Uterus (tissue), 4 donors: Measurements from ENCODE around the gene KANTR. TPM values are rescaled to one million over a fixed set of nuclear protein-coding genes. Genes with fewer than 3 reads are reported as not detected.

Experiments used
- DNase-seq, 2 donors: peaks; one replicate each; pipeline ENCODE4 v3.0.0-alpha.2; 2019 to 2020
- H3K27ac ChIP-seq, 2 donors: fragments of 200-600 bp; sonication (generic); 1 replicate in 1 of 2; 2 replicates in 1 of 2; pipeline ENCODE4 v1.5.1; 2016 to 2018
- H3K27me3 ChIP-seq, 2 donors: fragments of 200-600 bp; sonication (generic); one replicate each; pipeline ENCODE4 v1.5.1; 2018 to 2019; ENCODE audit warnings: control low read depth in 1 of 2
- H3K36me3 ChIP-seq, 2 donors: fragments of 200-600 bp; sonication (generic); one replicate each; pipeline ENCODE4 v1.5.1; 2019; ENCODE audit warnings: control low read depth in 1 of 2
- H3K4me1 ChIP-seq, 2 donors: fragments of 200-600 bp; sonication (generic); one replicate each; pipeline ENCODE4 v1.5.1; 2018 to 2019; ENCODE audit warnings: control low read depth in 1 of 2
- H3K4me3 ChIP-seq, 2 donors: fragments of 200-600 bp; sonication (generic); 1 replicate in 1 of 2; 2 replicates in 1 of 2; pipeline ENCODE4 v1.5.1; 2018 to 2019; ENCODE audit warnings: mild to moderate bottlenecking in 1 of 2
- H3K9me3 ChIP-seq, 2 donors: fragments of 200-600 bp; sonication (generic); one replicate each; pipeline ENCODE4 v1.5.1; 2019; ENCODE audit warnings: control low read depth in 1 of 2
- POLR2A ChIP-seq, 2 donors: fragments of 450-650 bp; IDR thresholded peaks; one replicate each; pipeline ENCODE4 v1.6.1; 2016; ENCODE audit warnings: antibody characterized with exemption in 2 of 2, mild to moderate bottlenecking in 1 of 2, moderate library complexity in 1 of 2
- intact Hi-C: fragments of 100-400 bp; cut with DNase I; formaldehyde crosslinking; loops from one replicate; pipeline ENCODE4 v1.15.1; 2023; ENCODE audit warnings: low total_unique reads
- total RNA-seq, 4 donors: library from RNA; depleted of rRNA in 3 of 4; stranded (reverse); fragments of >200 nt in 3 of 4; gene quantifications; one replicate each; pipeline versions ENCODE4 v1.1.0 to v1.2.4, GENCODE V29; 2014 to 2023
- TF ChIP-seq, protein P1 (sequence below), 4 experiments: fragments of 200-600 bp in 2 of 4; fragments of 450-650 bp in 2 of 4; sonication (generic) in 2 of 4; IDR thresholded peaks; one replicate each; pipeline ENCODE4 v1.5.1; 2016 to 2019; ENCODE audit warnings: antibody characterized with exemption in 4 of 4, mild to moderate bottlenecking in 2 of 4, moderate library complexity in 1 of 4
- donor health status: DM: yes; HTN: yes; CAD: no.

Gene KANTR
- total RNA-seq, 4 donors from 2014 or later = 22.6 to 71.7 (median 33.6) TPM

DNA sequence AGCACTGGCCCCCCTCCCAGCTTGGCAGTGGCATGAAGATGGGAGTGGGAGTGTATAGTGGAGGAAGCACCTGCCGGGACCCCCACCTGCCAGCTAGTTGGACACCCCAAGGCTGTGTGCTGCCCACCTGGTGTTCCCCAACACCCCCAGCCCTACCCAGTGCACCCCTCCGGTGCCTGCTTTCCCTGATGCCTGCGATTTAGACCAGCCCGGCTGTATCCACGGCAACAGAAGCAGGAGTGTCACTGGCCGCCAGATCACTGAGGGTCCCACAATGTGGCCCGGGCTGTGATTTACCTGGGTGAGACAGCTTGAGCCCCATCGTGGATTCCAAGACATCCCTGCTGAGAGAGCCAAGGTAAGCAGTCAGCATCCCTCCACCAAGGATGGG is 44.8 kb upstream of the KANTR start:
- Histone ChIP-seq H3K27ac (peak overlapping the region; percentile 51 to 54), H3K9me3 (no peaks in the 10 kb centered on the region), H3K36me3 (no peaks in the 10 kb centered on the region), H3K4me3 (peak overlapping the region; percentile 44 to 46), H3K27me3 (no peaks in the 10 kb centered on the region), H3K4me1 (no peaks in the 10 kb centered on the region)
- DNase-seq = no peak
- TF ChIP-seq POLR2A (IDR thresholded peaks at IDR 0.05) = no peak
- TF ChIP-seq, protein P1, sequence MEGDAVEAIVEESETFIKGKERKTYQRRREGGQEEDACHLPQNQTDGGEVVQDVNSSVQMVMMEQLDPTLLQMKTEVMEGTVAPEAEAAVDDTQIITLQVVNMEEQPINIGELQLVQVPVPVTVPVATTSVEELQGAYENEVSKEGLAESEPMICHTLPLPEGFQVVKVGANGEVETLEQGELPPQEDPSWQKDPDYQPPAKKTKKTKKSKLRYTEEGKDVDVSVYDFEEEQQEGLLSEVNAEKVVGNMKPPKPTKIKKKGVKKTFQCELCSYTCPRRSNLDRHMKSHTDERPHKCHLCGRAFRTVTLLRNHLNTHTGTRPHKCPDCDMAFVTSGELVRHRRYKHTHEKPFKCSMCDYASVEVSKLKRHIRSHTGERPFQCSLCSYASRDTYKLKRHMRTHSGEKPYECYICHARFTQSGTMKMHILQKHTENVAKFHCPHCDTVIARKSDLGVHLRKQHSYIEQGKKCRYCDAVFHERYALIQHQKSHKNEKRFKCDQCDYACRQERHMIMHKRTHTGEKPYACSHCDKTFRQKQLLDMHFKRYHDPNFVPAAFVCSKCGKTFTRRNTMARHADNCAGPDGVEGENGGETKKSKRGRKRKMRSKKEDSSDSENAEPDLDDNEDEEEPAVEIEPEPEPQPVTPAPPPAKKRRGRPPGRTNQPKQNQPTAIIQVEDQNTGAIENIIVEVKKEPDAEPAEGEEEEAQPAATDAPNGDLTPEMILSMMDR (IDR thresholded peaks at IDR 0.05) = no peak
- intact Hi-C loops = no loop called here

DNA sequence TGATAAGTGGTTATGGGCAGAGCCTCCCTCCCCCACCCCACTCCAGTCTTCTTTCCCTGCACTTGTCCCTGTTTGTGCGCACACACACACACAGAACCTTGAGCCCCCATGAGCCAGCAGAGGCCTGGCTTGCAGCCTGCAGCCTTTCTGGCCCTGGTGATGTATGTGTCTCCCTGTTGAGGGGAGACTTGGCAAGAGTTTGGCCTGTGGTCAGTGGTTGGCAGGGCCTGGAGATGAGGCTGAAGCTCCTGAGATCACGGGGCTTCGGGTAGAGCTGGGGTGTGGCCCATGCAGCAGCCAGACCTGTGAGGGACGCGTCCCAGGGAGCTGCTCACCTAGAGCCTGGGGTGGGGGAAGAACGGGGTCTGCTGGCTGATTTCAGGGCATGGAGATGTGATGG is 43.1 kb upstream of the KANTR start:
- TF ChIP-seq POLR2A (IDR thresholded peaks at IDR 0.05) = no peak
- TF ChIP-seq, protein P1 (IDR thresholded peaks at IDR 0.05) = no peak
- DNase-seq = no peak
- H3K27ac ChIP-seq = no peak overlapping the region
- intact Hi-C loops = no loop called here
- no peaks in the 10 kb centered on the region for H3K36me3 ChIP-seq
- no peak overlapping the region for H3K4me3 ChIP-seq
- no peaks in the 10 kb centered on the region for H3K27me3 ChIP-seq
- H3K9me3 ChIP-seq = no peaks in the 10 kb centered on the region
- no peaks in the 10 kb centered on the region for H3K4me1 ChIP-seq

DNA sequence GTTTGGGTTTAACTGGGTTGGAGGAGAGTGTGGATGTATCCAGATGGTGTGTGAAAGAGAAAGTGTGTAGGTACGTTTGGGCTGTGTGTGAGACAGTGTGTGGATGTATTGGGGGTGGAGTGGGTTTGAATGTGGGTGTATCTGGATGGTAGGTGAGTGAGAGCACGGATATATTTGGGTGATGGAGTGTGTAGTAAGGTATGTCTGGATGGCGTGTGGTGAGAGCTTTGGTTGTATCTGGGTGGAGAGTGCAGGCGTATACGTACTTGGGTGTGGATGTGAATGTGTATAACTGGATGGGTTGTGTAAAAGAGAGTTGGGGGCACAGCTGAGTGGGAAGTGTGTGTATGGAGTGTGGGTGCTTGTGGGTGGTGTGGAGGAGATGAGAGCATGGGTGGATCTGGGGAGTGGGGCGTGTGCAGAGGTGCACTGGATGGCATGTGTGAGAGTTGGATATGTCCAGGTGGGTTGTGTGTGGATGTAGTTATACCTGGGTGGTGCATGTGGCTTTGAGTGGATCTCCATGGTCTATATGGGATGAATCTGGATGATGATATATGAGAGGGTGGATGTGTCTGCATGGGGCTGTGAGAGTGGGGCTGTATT is 38.6 kb upstream of the KANTR start:
- no peak for DNase-seq
- H3K4me1 ChIP-seq = no peaks in the 10 kb centered on the region
- H3K27ac ChIP-seq = no peak overlapping the region
- H3K9me3 ChIP-seq = no peaks in the 10 kb centered on the region
- intact Hi-C loops = no loop called here
- TF ChIP-seq POLR2A (IDR thresholded peaks at IDR 0.05) = no peak
- TF ChIP-seq, protein P1 (IDR thresholded peaks at IDR 0.05) = no peak
- H3K4me3 ChIP-seq = no peak overlapping the region
- H3K27me3 ChIP-seq = no peaks in the 10 kb centered on the region
- no peaks in the 10 kb centered on the region for H3K36me3 ChIP-seq

DNA sequence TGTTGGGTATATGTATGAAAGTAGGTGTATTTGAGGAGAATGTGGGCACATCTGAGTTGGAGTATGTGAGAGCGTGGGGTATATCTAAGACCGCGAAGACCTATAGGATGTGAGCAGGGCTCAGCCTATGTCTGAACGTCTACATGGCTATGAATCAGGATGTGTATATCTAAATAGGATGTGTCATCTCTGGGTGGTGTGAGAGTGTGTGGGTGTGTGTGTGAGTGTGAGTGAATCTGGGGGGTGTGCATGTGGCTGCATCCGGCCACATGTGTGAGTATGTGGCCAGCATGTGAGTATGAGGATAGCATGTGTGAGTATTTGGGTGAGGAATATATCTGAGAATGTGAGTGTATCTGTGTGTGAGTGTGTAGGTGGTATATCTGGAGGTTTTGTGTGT is 37.6 kb upstream of the KANTR start:
- TF ChIP-seq, protein P1 (IDR thresholded peaks at IDR 0.05) = no peak
- TF ChIP-seq POLR2A (IDR thresholded peaks at IDR 0.05) = no peak
- H3K27ac ChIP-seq = no peak overlapping the region
- H3K4me1 ChIP-seq = no peaks in the 10 kb centered on the region
- intact Hi-C loops = no loop called here
- H3K27me3 ChIP-seq = no peaks in the 10 kb centered on the region
- no peak for DNase-seq
- H3K4me3 ChIP-seq = no peak overlapping the region
- H3K36me3 ChIP-seq = no peaks in the 10 kb centered on the region
- H3K9me3 ChIP-seq = no peaks in the 10 kb centered on the region

DNA sequence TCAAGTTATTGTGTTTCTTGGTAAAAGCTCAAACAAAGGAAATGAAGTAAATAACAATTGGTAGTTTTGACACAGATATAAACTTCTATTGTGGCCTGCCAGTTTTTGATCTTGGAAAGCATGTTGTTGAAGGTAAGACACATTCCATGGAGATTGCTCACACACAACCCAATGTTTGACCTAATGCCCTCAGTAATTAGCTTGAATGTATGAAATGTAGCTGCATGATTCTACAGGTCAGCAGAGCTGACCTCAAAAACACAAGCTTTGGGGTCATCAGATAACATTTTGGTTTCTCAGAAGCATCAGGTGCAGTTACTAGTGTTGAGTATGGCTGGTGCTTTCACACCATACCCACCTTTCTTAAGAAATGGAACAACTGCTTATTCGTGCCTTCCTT is 28.8 kb upstream of the KANTR start:
- Histone ChIP-seq H3K36me3 (no peaks in the 10 kb centered on the region), H3K9me3 (no peaks in the 10 kb centered on the region), H3K4me3 (no peak overlapping the region), H3K27ac (no peak overlapping the region), H3K4me1 (no peaks in the 10 kb centered on the region), H3K27me3 (no peaks in the 10 kb centered on the region)
- intact Hi-C loops = no loop called here
- TF ChIP-seq, protein P1 (IDR thresholded peaks at IDR 0.05) = no peak
- TF ChIP-seq POLR2A (IDR thresholded peaks at IDR 0.05) = no peak
- DNase-seq = no peak
